Esophagus muscularis mucosa (tissue), 4 donors: ENCODE measurements around the gene TTLL3.

ENCODE experiments used
- EP300 ChIP-seq: sonication (generic); formaldehyde crosslinking; IDR thresholded peaks from one replicate; pipeline ENCODE4 v1.6.1; 2017; ENCODE audit warnings: antibody characterized with exemption
- POLR2A ChIP-seq: fragments of 450-650 bp; IDR thresholded peaks from one replicate; pipeline ENCODE4 v1.6.1; 2017; ENCODE audit warnings: antibody characterized with exemption, moderate library complexity, mild to moderate bottlenecking, low read depth
- TF ChIP-seq, protein P1 (sequence below), 3 experiments: fragments of 200-600 bp in 2 of 3; fragments of 450-650 bp in 1 of 3; sonication (generic) in 2 of 3; IDR thresholded peaks; one replicate each; pipeline ENCODE4 v1.5.1; 2017 to 2019; ENCODE audit warnings: antibody characterized with exemption in 3 of 3, mild to moderate bottlenecking in 2 of 3, moderate library complexity in 1 of 3

DNA sequence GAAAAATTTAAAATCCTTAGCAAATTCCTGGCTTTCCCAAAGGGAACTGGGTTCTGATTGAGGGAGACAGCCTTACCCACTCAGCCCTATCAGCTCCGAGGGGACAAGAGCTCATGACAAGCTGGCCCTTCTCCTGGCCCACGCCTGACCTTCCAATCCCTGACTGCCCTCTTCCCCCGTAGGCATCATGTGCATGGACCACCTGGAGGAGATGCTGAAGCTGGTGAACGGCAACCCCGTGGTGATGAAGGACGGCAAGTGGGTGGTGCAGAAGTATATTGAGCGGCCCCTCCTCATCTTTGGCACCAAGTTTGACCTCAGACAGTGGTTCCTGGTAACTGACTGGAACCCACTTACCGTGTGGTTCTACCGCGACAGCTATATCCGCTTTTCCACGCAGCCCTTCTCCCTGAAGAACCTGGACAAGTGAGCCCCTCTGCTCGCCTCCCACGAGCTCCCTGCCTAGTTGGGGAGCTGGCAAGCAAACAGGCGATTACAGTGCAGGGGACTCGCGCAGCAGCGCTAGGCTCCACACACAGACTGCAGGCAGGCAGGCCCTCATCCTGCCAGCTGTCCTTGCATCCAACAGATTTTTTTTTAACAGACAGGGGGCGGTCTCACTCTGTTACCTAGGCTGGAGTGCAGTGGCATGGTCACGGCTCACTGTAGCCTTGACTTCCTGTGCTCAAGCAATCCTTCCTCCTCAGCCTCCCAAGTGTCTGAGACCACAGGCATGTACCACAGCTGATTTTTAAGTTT lies 16.9 kb downstream of the TTLL3 start:
- TF ChIP-seq, protein P1, sequence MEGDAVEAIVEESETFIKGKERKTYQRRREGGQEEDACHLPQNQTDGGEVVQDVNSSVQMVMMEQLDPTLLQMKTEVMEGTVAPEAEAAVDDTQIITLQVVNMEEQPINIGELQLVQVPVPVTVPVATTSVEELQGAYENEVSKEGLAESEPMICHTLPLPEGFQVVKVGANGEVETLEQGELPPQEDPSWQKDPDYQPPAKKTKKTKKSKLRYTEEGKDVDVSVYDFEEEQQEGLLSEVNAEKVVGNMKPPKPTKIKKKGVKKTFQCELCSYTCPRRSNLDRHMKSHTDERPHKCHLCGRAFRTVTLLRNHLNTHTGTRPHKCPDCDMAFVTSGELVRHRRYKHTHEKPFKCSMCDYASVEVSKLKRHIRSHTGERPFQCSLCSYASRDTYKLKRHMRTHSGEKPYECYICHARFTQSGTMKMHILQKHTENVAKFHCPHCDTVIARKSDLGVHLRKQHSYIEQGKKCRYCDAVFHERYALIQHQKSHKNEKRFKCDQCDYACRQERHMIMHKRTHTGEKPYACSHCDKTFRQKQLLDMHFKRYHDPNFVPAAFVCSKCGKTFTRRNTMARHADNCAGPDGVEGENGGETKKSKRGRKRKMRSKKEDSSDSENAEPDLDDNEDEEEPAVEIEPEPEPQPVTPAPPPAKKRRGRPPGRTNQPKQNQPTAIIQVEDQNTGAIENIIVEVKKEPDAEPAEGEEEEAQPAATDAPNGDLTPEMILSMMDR (IDR thresholded peaks at IDR 0.05) = peak in 1 of 3 experiments; percentile 30
- TF ChIP-seq EP300 = no peak
- no peak for TF ChIP-seq POLR2A
